Tibial nerve (tissue), 4 donors: Measurements from ENCODE around the gene SLC37A1.

Experiments used
- EP300 ChIP-seq, 2 donors: sonication (generic); formaldehyde crosslinking; IDR thresholded peaks; one replicate each; pipeline ENCODE4 v1.6.1; 2017; ENCODE audit warnings: antibody characterized with exemption in 2 of 2, mild to moderate bottlenecking in 1 of 2
- POLR2A ChIP-seq, 2 donors: fragments of 450-650 bp; IDR thresholded peaks; one replicate each; pipeline ENCODE4 v1.6.1; 2017; ENCODE audit warnings: antibody characterized with exemption in 2 of 2, mild to moderate bottlenecking in 2 of 2, moderate library complexity in 2 of 2
- TF ChIP-seq, protein P1 (sequence below), 5 experiments: fragments of 200-600 bp in 3 of 5; fragments of 450-650 bp in 2 of 5; sonication (generic) in 3 of 5; IDR thresholded peaks; one replicate each; pipeline ENCODE4 v1.5.1; 2016 to 2019; ENCODE audit warnings: antibody characterized with exemption in 5 of 5, mild to moderate bottlenecking in 3 of 5, moderate library complexity in 2 of 5

DNA sequence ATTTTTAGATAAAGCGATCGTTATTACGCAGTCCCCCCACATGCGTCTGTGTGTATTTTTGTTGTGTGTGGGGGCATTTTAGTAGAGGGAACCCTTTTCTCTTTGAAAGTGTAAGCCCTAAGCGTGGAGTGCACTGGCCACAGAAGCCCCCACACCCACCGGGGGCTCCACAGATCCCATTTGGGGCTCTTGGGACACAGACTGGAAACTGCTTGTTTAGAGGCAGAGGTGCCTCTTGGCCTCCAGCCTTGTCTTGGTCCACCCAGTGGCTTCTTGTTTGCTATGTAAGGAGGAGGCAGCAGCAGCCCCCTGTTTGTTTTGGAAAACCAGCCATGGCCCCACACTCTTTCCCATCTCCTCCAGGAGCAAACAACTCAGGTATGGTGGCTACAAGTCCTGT lies 42.8 kb downstream of the SLC37A1 start:
- TF ChIP-seq, protein P1, sequence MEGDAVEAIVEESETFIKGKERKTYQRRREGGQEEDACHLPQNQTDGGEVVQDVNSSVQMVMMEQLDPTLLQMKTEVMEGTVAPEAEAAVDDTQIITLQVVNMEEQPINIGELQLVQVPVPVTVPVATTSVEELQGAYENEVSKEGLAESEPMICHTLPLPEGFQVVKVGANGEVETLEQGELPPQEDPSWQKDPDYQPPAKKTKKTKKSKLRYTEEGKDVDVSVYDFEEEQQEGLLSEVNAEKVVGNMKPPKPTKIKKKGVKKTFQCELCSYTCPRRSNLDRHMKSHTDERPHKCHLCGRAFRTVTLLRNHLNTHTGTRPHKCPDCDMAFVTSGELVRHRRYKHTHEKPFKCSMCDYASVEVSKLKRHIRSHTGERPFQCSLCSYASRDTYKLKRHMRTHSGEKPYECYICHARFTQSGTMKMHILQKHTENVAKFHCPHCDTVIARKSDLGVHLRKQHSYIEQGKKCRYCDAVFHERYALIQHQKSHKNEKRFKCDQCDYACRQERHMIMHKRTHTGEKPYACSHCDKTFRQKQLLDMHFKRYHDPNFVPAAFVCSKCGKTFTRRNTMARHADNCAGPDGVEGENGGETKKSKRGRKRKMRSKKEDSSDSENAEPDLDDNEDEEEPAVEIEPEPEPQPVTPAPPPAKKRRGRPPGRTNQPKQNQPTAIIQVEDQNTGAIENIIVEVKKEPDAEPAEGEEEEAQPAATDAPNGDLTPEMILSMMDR (IDR thresholded peaks at IDR 0.05), result no peak
- TF ChIP-seq EP300 (IDR thresholded peaks at IDR 0.05) (no peak), POLR2A (IDR thresholded peaks at IDR 0.05) (no peak)
